ENCODE results near the gene CA7. TPM values are rescaled to one million over a fixed set of nuclear protein-coding genes. Genes with fewer than 3 reads are reported as not detected.

The CA7 gene
- total and polyA plus RNA-seq, 10 donors, result not detected

- TF ChIP-seq POLR2A (IDR thresholded peaks at IDR 0.05) (no peak), CTCF (IDR thresholded peaks at IDR 0.05 in 8 of 11, conservative IDR thresholded peaks at IDR 0.05 in 3 of 11) (no peak), POLR2AphosphoS5 (IDR thresholded peaks at IDR 0.05) (no peak)
- WGBS, 5 donors, result 93 to 99% (median 96%) methylated on average over 2 of the region's 2 CpGs
- Histone ChIP-seq H3K27ac (no peak overlapping the region), H3K9me3 (no peaks in the 10 kb centered on the region), H3K4me1 (no peaks in the 10 kb centered on the region), H3K4me3 (no peak overlapping the region), H3K36me3 (peaks cover 0 to 100% (median 82%) of the 10 kb centered on the region in 6 donors), H3K27me3 (replicated peaks in 1 of 7) (no peaks in the 10 kb centered on the region)
- no peak for DNase-seq
- intact Hi-C loops (cut with DNase I; ENCODE audit: low total_unique reads), result no loop called here
Measured at GRCh38 chr16:66814734-66815133, 29.5 kb upstream of the CA7 start.

GRCh38 chr16:66824006-66824405 lies 20.2 kb upstream of the CA7 start:
- Histone ChIP-seq H3K36me3 (peaks cover 3 to 95% (median 69%) of the 10 kb centered on the region in 6 donors), H3K27ac (no peak overlapping the region), H3K9me3 (no peaks in the 10 kb centered on the region), H3K4me3 (no peak overlapping the region), H3K4me1 (peaks cover under 1 to 32% (median 9%) of the 10 kb centered on the region in 6 donors), H3K27me3 (replicated peaks in 1 of 7) (no peaks in the 10 kb centered on the region)
- 91 to 95% (median 94%) methylated on average over 4 of the region's 4 CpGs for WGBS, 5 donors
- intact Hi-C loops (cut with DNase I; ENCODE audit: low total_unique reads), result no loop called here
- no peak for TF ChIP-seq CTCF (IDR thresholded peaks at IDR 0.05 in 8 of 11, conservative IDR thresholded peaks at IDR 0.05 in 3 of 11)
- no peak for TF ChIP-seq POLR2AphosphoS5 (IDR thresholded peaks at IDR 0.05)
- no peak for TF ChIP-seq POLR2A (IDR thresholded peaks at IDR 0.05)
- DNase-seq, result no peak

DNA sequence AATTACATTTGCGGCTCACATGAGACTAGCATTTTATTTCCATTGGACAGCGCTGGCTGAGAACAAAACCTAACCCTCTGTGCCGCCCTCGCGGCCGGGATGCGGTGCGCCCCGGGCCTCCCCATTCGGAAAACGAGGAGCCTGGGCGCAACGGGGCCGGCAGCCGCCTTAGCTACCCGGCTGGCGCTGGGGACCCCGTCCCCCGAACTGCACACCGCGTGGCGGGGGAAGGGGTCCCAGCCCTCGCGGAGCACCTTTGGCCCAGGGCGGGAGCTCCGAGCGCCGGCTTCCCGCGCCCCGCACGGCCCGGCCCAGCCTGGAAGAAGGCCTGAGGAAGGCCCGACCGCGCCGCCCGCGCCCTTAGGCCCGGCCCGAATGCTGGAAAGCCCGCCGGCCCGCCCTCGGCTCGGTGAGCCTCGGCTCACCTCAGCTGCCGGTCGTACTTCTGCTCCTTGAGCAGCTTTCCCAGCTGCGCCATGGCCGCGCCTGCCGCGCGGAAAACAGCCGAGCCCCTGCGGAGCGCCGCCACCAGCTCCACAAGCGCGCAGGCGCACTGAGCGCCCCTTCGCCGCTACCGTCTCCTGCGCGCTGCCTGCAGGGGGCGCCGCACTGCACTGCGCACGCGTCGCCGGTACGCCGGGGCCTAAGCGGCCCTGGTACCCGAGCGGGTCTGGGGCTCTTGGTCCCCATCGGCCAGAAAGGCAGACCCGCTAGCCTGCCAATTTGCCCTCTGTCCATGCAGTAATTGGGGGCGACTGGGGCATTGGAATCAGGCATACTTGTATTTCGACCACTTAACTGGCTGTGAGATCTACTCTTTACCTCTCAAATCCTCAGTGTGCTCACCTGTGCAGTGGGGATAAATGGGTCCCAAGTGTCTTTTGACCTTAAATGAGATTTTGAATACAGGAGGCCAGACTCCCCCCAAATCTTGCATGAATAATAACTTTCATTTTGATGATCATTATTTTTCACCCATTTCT lies 13.5 kb upstream of the CA7 start, which contains the start of gene NAE1:
Gene NAE1 (minus strand): TSS at position 555 of the 983 bp plus-strand sequence. CDS start 77 bp downstream, at position 478.
- intact Hi-C loops (cut with DNase I; ENCODE audit: low total_unique reads), result no loop called here
- WGBS, 5 donors, result 1 to 2% (median 1%) methylated on average over 17 to 84 of the region's 84 CpGs

More for the DNA sequence above, 13.5 kb upstream of the CA7 start, which contains the start of gene NAE1:
- Histone ChIP-seq H3K27ac (peak within 1 kb of the TSS; percentile 72 to 92 (median 88)), H3K4me3 (peak within 1 kb of the TSS; percentile 61 to 96 (median 78)), H3K4me1 (peaks cover 10 to 51% (median 27%) of the 10 kb centered on the region in 6 donors), H3K27me3 (replicated peaks in 1 of 7) (peaks cover 0 to 6% (median 0%) of the 10 kb centered on the region in 7 donors), H3K36me3 (peaks cover 0 to 28% (median 16%) of the 10 kb centered on the region in 6 donors), H3K9me3 (no peaks in the 10 kb centered on the region)
- TF ChIP-seq POLR2A (IDR thresholded peaks at IDR 0.05) (peak in 2 of 3 donors; percentile 10 to 56), CTCF (IDR thresholded peaks at IDR 0.05 in 8 of 11, conservative IDR thresholded peaks at IDR 0.05 in 3 of 11) (peak; percentile 84 to 99 (median 98)), POLR2AphosphoS5 (IDR thresholded peaks at IDR 0.05) (peak; percentile 97)
- peak; percentile 97 for DNase-seq
